Spleen (tissue), 11 donors: ENCODE measurements around the gene TXNL4B. TPM values are rescaled to one million over a fixed set of nuclear protein-coding genes. Genes with fewer than 3 reads are reported as not detected.
"Not testable (repeated sequence)": the region's sequence is repeated elsewhere in the genome, so short reads cannot be mapped to it uniquely, and the experiment has no call there.

Source experiments
- DNase-seq: peaks from one replicate; pipeline ENCODE4 v3.0.0-alpha.2; 2020
- H3K27ac ChIP-seq, 8 donors: fragments of 200-600 bp; sonication (generic) in 7 of 8; 1 replicate in 4 of 8; 2 replicates in 4 of 8; pipeline versions ENCODE4 v1.5.0 to v1.8.0; 2016 to 2021; ENCODE audit warnings: inconsistent platforms in 4 of 8, mild to moderate bottlenecking in 4 of 8, moderate library complexity in 1 of 8
- H3K27me3 ChIP-seq, 7 donors: fragments of 200-600 bp; sonication (generic) in 6 of 7; replicated peaks in 1 of 7; 1 replicate in 4 of 7; 2 replicates in 3 of 7; pipeline versions ENCODE4 v1.5.0 to v1.8.0; 2016 to 2021; ENCODE audit warnings: inconsistent platforms in 3 of 7, mild to moderate bottlenecking in 1 of 7
- H3K36me3 ChIP-seq, 6 donors: fragments of 200-600 bp; sonication (generic) in 5 of 6; 1 replicate in 4 of 6; 2 replicates in 2 of 6; pipeline versions ENCODE4 v1.5.0 to v1.8.0; 2016 to 2021; ENCODE audit warnings: inconsistent platforms in 2 of 6
- H3K4me1 ChIP-seq, 6 donors: fragments of 200-600 bp; sonication (generic) in 5 of 6; 1 replicate in 3 of 6; 2 replicates in 3 of 6; pipeline versions ENCODE4 v1.5.0 to v1.8.0; 2016 to 2021; ENCODE audit warnings: inconsistent platforms in 3 of 6
- H3K4me3 ChIP-seq, 8 donors: fragments of 200-600 bp; sonication (generic) in 7 of 8; 1 replicate in 4 of 8; 2 replicates in 4 of 8; pipeline versions ENCODE4 v1.5.0 to v1.8.0; 2016 to 2021; ENCODE audit warnings: inconsistent platforms in 4 of 8, mild to moderate bottlenecking in 4 of 8, moderate library complexity in 2 of 8
- H3K9me3 ChIP-seq, 8 donors: fragments of 200-600 bp; sonication (generic) in 7 of 8; 1 replicate in 4 of 8; 2 replicates in 4 of 8; pipeline versions ENCODE4 v1.5.0 to v1.8.0; 2016 to 2021; ENCODE audit warnings: inconsistent platforms in 4 of 8
- POLR2A ChIP-seq, 3 donors: fragments of 450-650 bp; IDR thresholded peaks; one replicate each; pipeline ENCODE4 v1.5.1; 2017; ENCODE audit warnings: antibody characterized with exemption in 3 of 3, mild to moderate bottlenecking in 1 of 3
- POLR2AphosphoS5 ChIP-seq, 3 donors: sonication (generic); formaldehyde crosslinking; IDR thresholded peaks; one replicate each; pipeline ENCODE4 v1.5.1; 2017; ENCODE audit warnings: antibody characterized with exemption in 3 of 3
- WGBS, 5 donors: extraction: QIAGEN DNeasy Blood & Tissue Kit in 3 of 5; methylation state at CpG; one replicate each; pipeline versions ENCODE4 v1.1.5 to v1.1.7; 2013 to 2018; 5-methylcytosine and 5-hydroxymethylcytosine counted together
- intact Hi-C: fragments of 100-400 bp; cut with DNase I; formaldehyde crosslinking; loops from one replicate; pipeline ENCODE4 v1.15.0; 2023; ENCODE audit warnings: low total_unique reads
- polyA plus RNA-seq, 3 donors: library from polyadenylated mRNA; stranded (reverse); fragments of 200-250 nt; gene quantifications; one replicate each; pipeline ENCODE4 v1.2.1, GENCODE V29; 2013
- total RNA-seq, 7 donors: library from RNA; depleted of rRNA in 3 of 7; stranded (reverse); fragments of >200 nt in 3 of 7; fragmentation: NEBNext Ultra II Directional in 4 of 7; extraction: Animal tissue kit (Norgen Biotek cat#: 25700) in 4 of 7; gene quantifications; one replicate each; pipeline versions ENCODE4 v1.1.0 to v1.2.1, GENCODE V29; 2016 to 2021
- TF ChIP-seq, protein P1 (sequence below), 11 experiments: fragments of 200-600 bp in 7 of 11; fragments of 450-650 bp in 4 of 11; sonication (generic) in 4 of 11; IDR thresholded peaks in 8 of 11; conservative IDR thresholded peaks in 3 of 11; 1 replicate in 7 of 11; 2 replicates in 4 of 11; pipeline versions ENCODE4 v1.4.0 to v1.8.0; 2016 to 2021; ENCODE audit warnings: antibody characterized with exemption in 11 of 11, inconsistent platforms in 4 of 11, mild to moderate bottlenecking in 1 of 11
- donor health status: healthy with polysubstance abuse.
- donor health status: DM: no; HTN: no; CAD: no; lungs with moderate emphysema.
- donor health status: DM: no; HTN: no; CAD: no.
- donor health status: Bipolar disorder and iron deficiency.
- donor health status: healthy.
- donor health status: DM: no; HTN: no; CAD: no.
- donor health status: DM: yes; HTN: yes; CAD: no.

Gene TXNL4B
- total and polyA plus RNA-seq, 10 donors = 5.7 to 21.3 (median 13.7) TPM

DNA sequence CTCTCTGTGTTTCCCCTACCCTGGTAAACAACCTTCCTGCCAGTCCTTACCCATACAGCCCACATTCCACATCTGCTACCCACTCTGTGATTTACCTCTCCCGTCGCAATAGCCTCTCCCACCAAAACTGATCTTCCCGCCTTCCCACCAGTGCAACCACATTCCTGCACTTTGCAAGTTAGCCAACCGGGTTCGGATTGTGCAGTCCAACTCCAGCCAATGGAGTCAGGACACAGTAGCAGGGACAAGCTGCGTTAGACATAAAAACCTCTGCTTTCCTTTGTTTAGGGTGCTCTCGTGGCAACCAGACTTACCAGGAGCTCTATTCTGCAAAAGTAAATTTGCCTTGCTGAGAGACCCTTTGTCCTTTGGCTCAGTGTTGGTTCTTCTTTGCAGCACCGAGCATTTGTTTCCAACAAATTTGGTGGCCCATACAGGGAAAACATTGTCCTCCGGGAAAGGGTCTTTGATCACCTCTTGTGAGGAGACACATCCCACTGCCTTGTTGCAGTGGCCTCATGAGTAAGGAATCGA, 29.0 kb downstream of the TXNL4B start:
- no peak overlapping the region for H3K4me3 ChIP-seq
- no peak overlapping the region for H3K27ac ChIP-seq
- TF ChIP-seq POLR2A (IDR thresholded peaks at IDR 0.05) (no peak), POLR2AphosphoS5 (IDR thresholded peaks at IDR 0.05) (no peak)
- TF ChIP-seq, protein P1, sequence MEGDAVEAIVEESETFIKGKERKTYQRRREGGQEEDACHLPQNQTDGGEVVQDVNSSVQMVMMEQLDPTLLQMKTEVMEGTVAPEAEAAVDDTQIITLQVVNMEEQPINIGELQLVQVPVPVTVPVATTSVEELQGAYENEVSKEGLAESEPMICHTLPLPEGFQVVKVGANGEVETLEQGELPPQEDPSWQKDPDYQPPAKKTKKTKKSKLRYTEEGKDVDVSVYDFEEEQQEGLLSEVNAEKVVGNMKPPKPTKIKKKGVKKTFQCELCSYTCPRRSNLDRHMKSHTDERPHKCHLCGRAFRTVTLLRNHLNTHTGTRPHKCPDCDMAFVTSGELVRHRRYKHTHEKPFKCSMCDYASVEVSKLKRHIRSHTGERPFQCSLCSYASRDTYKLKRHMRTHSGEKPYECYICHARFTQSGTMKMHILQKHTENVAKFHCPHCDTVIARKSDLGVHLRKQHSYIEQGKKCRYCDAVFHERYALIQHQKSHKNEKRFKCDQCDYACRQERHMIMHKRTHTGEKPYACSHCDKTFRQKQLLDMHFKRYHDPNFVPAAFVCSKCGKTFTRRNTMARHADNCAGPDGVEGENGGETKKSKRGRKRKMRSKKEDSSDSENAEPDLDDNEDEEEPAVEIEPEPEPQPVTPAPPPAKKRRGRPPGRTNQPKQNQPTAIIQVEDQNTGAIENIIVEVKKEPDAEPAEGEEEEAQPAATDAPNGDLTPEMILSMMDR (IDR thresholded peaks at IDR 0.05 in 8 of 11, conservative IDR thresholded peaks at IDR 0.05 in 3 of 11) = no peak
- whole genome bisulfite sequencing, 5 donors = 90 to 95% (median 93%) methylated on average over 10 of the region's 10 CpGs
- H3K4me1 ChIP-seq = peaks cover 0 to 14% (median 0%) of the 10 kb centered on the region in 6 donors
- no peaks in the 10 kb centered on the region for H3K9me3 ChIP-seq
- DNase-seq = no peak
- H3K27me3 ChIP-seq = no peaks in the 10 kb centered on the region
- intact Hi-C loops = no loop called here
- H3K36me3 ChIP-seq = peaks cover 0 to 27% (median 0%) of the 10 kb centered on the region in 6 donors

DNA sequence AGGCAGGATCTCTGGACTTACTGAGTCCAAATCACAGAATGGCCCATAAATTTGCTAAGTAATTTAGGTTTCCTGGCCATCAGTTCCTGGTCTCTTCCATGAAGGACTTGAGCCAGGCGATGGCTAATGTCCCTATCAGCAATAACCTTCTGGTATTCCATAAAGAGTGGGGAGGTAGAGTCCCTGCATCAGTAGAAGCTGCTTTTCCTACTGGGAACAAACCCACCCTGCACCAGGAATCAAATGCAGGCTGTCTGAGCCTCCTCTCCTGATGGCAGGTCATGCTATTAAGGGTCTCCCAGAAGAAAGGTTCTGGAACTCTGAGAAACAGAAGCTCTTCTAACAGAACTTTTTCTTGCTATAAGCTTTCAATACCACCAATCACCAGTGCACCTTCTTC, 31.9 kb downstream of the TXNL4B start:
- DNase-seq = no peak
- H3K36me3 ChIP-seq = peaks cover 0 to 34% (median 0%) of the 10 kb centered on the region in 6 donors
- H3K4me3 ChIP-seq = no peak overlapping the region
- H3K4me1 ChIP-seq = peaks cover 0 to 3% (median 0%) of the 10 kb centered on the region in 6 donors
- TF ChIP-seq, protein P1 (IDR thresholded peaks at IDR 0.05 in 8 of 11, conservative IDR thresholded peaks at IDR 0.05 in 3 of 11) = no peak
- TF ChIP-seq POLR2AphosphoS5 (IDR thresholded peaks at IDR 0.05) = no peak
- TF ChIP-seq POLR2A (IDR thresholded peaks at IDR 0.05) = no peak
- no peaks in the 10 kb centered on the region for H3K27me3 ChIP-seq
- WGBS, 5 donors = 88 to 100% (median 94%) methylated on average over 1 of the region's 1 CpG
- intact Hi-C loops = no loop called here
- H3K27ac ChIP-seq = no peak overlapping the region
- no peaks in the 10 kb centered on the region for H3K9me3 ChIP-seq

DNA sequence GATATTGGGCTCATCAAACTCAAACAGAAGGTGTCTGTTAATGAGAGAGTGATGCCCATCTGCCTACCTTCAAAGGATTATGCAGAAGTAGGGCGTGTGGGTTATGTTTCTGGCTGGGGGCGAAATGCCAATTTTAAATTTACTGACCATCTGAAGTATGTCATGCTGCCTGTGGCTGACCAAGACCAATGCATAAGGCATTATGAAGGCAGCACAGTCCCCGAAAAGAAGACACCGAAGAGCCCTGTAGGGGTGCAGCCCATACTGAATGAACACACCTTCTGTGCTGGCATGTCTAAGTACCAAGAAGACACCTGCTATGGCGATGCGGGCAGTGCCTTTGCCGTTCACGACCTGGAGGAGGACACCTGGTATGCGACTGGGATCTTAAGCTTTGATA, 33.0 kb downstream of the TXNL4B start:
- Histone ChIP-seq H3K27me3 (no peaks in the 10 kb centered on the region), H3K36me3 (peaks cover 0 to 34% (median 0%) of the 10 kb centered on the region in 6 donors), H3K4me3 (no peak overlapping the region), H3K27ac (no peak overlapping the region), H3K4me1 (no peaks in the 10 kb centered on the region), H3K9me3 (no peaks in the 10 kb centered on the region)
- intact Hi-C loops = no loop called here
- 90 to 96% (median 94%) methylated on average over 9 of the region's 9 CpGs for WGBS, 5 donors
- DNase-seq = no peak
- TF ChIP-seq POLR2AphosphoS5 (IDR thresholded peaks at IDR 0.05) (no peak), POLR2A (IDR thresholded peaks at IDR 0.05) (no peak)
- TF ChIP-seq, protein P1 (IDR thresholded peaks at IDR 0.05 in 8 of 11, conservative IDR thresholded peaks at IDR 0.05 in 3 of 11) = no peak

- DNase-seq, intact Hi-C loops, H3K27ac ChIP-seq, H3K9me3 ChIP-seq, H3K4me3 ChIP-seq, H3K27me3 ChIP-seq, H3K4me1 ChIP-seq: not testable (repeated sequence)
- H3K36me3 ChIP-seq = peaks cover 0 to 25% (median 0%) of the 10 kb centered on the region in 6 donors
- WGBS, 5 donors = 62 to 79% (median 70%) methylated on average over 5 to 7 of the region's 7 CpGs
These were observed 34.4 kb downstream of the TXNL4B start for GRCh38 chr16:72059060-72059459.

DNA sequence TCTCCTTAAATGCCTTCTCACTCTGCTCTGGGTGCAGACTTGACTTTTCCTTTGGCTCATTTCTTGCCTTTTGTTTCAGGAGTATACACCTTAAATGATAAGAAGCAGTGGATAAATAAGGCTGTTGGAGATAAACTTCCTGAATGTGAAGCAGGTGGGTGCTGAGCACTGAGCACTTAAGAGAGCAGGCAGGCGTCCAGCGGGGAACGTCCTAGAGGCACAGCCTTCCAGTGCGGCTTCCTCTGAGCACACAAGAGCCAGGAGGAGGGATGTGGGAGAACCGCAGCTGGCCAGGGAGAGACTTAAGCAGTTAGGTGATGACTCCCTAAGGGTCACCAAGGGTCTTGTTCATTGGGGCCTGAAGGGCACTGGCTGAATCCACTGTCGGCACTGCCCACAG, 36.1 kb downstream of the TXNL4B start:
- H3K27ac ChIP-seq, H3K27me3 ChIP-seq, DNase-seq, H3K4me3 ChIP-seq, intact Hi-C loops, H3K9me3 ChIP-seq: not testable (repeated sequence)
- Histone ChIP-seq H3K4me1 (peaks cover 0 to 12% (median 0%) of the 10 kb centered on the region in 6 donors), H3K36me3 (peaks cover 0 to 25% (median 0%) of the 10 kb centered on the region in 6 donors)
- WGBS, 5 donors = 72 to 80% (median 77%) methylated on average over 1 to 2 of the region's 6 CpGs; no CpG with 5 or more reads in 1 of the 5 donors
